G401 (cell line): Measurements from ENCODE around the gene SMIM28. TPM values are rescaled to one million over a fixed set of nuclear protein-coding genes. Genes with fewer than 3 reads are reported as not detected.
"Not testable (repeated sequence)": the region's sequence is repeated elsewhere in the genome, so short reads cannot be mapped to it uniquely, and the experiment has no call there.

Experiments
- DNase-seq: peaks from one replicate; pipeline ENCODE4 v3.0.0-alpha.2; 2015; ENCODE audit warnings: low spot score
- in situ Hi-C: cut with HindIII; loops from 2 replicates; pipeline ENCODE4 v1.10.0; 2016; ENCODE audit warnings: low sequenced_read_pairs, mixed read lengths
- total RNA-seq: library from RNA; depleted of rRNA; stranded (reverse); fragments of >200 nt; shearing (Covaris generic); gene quantifications from 2 replicates; pipeline ENCODE4 v1.2.3, GENCODE V29; 2014; rRNA removed

Gene SMIM28
- total RNA-seq, 1 experiment from 2014 or later = not detected

DNA sequence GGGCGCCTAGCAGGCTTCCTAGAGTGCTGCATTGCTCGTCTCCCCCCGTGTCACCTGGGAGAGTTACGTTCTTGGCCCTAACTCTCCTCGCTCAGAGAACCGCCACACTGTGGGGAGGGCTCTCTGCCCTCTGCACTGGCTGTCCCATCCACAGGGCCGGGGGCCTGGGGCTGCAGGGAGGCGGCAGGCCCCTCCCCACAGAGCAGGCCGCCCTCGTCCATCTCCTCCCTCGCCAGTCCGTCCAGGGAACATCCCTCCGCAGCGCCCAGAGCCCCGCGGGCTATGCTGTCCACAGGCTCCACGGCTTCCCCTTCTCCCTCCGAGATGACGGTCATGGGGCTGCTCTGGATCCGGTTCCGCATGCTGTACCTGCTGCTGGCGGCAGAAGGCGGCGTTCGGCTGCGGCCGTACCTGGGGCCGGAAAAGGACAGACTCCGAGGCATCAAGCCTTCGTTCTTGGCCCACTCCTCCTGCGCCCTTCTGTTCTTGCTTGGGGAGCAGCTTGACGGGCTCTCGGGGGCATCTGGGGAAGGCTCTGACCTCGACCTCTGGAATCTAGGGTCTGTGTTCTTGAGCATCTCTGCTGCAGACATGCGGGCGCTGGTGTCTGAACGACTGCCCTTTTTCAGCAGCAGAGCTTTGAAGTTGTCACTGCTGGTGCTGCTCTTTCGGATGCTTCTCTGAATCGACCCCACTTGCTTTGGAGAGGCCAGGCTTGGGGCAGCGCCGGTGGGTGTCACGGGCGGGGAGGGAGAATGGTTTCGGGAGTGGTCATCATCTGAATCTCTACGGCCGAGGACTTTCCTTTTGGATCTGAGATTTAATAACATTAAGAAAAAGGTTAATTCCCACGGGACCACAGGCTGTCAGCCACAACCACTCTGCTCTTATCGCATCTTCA is 46.5 kb downstream of the SMIM28 start:
- in situ Hi-C loops = no loop called here

DNA sequence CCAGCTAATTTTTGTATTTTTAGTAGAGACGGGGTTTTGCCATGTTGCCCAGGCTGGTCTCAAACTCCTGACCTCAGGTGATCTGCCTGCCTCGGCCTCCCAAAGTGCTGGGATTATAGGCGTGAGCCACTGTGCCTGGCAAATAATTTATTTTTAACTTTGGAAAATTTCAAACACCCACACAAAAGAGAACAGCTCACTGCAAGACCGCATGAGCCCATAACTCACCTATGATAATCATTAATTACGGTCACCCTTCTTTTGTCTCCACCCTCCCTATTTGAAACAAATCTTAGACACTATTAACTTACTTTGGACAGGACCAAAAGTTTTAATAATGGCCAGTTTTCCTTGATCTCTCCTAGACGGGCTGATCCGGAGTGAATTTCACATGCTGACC is 47.6 kb downstream of the SMIM28 start:
- DNase-seq, in situ Hi-C loops: not testable (repeated sequence)

More for the DNA sequence above, 46.5 kb downstream of the SMIM28 start:
- no peak for DNase-seq

DNA sequence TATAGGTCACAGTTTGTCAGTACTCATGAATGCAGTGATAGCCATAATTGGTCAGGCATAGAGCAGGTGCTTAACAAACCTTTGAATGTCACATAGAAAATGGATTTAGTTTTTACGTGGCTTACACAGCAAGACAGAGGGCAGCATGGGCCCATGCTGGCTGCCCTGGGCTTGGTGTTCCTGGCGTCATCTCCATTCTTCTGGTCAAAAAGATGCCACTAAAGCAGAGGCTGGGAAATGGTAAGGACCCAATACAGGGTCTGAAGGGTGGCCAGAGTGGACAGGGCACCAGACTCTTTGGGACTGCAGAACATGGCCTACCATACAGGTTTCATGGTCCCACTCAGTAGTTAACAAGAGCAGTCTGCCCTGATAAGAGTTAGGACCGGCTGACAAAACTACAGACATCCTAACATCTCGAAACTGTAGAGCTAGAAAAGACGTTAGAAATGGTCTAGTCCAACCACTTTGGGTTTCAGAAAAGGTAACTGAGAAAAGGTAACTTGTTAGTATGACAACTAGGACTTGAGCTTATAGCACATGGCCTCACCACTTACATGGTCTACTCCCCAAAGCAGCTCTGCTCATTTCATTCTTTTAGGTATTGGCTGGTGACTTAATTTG is 48.9 kb downstream of the SMIM28 start:
- DNase-seq = no peak
- in situ Hi-C loops = no loop called here

DNA sequence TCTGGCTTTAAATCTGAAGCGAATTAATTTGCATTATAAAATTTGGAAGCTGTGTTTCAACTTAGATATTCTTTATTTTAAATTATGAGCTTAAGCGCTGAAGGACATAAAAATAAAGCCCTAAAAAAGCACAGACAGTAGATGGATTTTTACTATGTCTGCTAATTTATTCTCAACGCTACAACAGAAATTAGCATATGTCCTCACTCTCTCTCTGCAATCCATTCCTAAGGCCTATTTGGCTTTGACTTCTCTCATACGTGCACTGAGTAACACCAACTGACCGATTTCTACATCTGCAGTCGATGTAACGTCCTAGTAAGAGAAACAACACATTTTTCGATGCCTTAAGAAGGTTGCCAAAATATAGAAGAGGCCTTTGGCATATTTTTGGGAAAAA is 50.0 kb downstream of the SMIM28 start:
- in situ Hi-C loops = no loop called here

DNA sequence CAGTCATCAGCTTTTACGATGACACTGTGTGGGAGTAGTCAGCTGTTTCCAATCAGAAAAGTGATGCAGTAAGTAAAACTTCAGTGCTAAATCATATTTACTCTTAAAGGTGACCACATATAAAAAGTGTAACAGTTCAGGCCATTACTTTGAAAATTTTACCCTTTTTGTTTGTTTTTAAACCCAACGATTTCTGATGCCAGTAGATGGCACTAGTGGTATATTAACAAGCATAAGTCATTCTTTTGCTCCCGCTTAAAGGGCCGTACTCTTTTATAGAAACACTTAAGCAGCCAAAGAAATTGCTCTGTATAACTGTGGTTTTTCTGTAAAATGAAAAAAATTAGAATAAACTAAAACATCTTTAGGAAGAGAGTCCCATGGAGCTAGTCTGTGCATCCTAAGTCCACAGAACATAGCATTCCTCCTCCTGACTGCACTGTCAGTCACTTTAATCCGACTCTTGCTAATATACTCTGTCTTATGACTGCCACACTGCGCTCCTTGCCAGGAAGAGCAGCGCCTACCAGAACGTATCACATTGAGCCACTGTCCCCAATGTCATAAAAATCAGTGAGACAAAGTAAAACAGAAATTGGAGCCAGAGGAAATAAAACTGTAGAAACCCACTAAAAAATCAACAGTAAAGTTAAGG is 51.4 kb downstream of the SMIM28 start:
- peak; percentile 88 for DNase-seq

More for the DNA sequence above, 50.0 kb downstream of the SMIM28 start:
- DNase-seq = peak; percentile 46

DNA sequence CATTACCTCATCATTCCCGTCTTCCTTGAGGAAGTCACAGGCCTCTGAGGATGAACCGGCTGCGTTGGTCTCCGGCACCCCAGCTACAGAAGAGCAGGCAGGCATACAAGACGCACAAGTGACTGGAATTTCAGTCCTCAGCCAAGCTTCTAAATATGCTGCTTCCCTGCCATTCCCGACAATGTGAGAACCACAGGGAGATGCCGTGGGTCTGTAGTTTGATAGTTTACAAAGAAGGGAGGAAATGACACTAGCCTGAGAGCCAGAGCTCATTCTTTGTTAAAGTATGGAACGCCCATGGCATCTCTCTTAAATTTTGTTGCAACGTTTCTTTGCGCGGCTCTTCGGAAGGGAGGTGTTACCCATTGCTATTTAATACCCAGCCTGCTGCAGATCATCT is 52.1 kb downstream of the SMIM28 start:
- in situ Hi-C loops = no loop called here
- peak; percentile 68 for DNase-seq

More for the DNA sequence above, 51.4 kb downstream of the SMIM28 start:
- in situ Hi-C loops = no loop called here

DNA sequence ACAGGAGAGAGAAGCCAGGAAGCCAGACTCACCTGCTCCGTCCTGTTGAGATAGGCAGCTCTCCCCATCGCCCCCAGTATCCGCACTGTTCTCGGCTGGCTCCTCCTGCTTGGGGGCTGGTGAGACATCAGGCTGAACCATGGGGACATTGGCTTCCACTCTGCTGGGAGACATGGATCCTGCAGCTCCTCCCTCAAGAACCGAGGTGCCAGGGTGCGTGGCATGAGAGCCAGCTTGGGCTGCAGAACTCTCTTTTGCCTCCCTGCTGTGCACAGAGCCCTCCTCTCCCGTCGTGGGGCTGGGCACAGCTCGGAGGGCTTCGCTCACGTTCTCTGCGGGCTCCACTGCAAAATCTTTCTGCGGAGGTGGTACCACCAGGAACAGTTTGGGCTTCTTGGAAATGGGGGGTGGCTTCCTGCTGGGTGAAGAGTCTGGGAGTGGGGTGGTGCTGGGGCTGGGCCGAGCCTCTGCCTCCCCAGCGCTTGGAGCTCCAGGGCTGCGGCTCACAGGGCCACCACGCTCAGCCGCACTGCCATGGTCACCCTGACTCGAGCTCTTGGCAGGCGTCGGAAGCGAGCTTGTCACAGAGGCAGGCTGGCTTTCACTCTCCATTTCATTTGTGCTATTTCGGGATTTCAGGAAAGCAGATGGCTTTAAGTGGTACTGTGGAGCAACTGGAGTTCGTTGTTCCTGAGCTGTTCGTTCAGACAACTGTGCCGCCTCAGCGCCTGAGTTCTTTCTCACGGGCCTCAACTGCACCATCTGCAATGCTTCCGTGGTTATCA is 52.8 kb downstream of the SMIM28 start:
- in situ Hi-C loops = no loop called here
- DNase-seq = peak; percentile 92

DNA sequence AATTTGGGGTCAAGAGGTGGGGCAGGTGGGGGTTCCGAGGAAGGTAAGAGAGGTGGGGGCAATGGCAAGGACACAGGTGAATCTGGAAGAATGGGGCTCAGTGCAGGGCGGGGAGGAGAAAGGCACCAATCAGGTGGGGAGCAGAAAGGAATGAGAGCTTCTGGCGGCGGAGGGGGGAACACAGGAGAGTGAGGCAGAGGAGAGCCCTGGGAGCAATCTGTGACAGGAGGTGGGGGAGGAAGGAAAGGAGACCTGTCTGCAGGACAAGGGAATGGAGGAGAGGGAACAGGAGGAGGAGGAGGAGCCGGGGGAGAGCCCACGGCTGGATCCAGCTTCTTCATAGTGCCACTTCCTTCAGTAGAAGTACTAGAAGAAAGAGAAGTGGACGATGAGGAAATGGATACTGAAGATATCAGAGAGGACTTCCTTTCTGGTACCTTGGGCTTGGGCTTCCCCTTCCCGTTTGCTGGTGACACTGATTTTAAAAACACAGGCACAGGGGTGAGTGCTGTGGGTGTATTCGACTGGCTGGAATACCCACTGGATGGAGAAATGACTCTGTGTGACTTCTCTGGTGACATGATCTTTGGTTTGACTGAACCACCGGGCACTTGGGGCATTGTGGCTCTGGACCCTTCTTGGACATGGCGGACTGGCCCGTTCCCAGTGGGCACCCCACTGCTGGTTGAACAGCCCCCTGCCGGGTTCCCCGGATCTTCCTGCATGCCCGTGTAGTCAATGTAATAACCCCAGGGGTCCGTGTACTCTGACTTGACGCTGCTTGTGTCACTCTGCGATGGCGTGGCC is 53.8 kb downstream of the SMIM28 start:
- DNase-seq = peak; percentile 81
- in situ Hi-C loops = no loop called here

DNA sequence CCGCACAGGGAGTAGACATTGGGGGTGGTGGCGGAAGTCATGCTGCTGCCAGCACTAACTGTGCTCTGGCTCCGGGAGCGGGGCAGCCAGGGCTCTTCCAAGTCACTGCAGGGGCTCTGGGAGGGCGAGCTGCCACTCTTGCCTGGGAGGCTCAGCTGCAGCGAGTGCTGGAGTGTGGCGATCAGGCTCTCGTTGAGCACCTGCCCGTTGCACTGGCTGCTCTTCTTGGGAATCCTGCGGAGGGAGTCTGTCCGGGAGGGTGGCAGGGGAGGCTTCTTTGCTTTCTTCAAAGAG is 54.3 kb downstream of the SMIM28 start:
- peak; percentile 86 for DNase-seq
- in situ Hi-C loops = no loop called here

Other genes starting within 250 kb of the SMIM28 start
- gene ARFGEF3, start 216.0 kb upstream of the SMIM28 start, total RNA-seq = not detected in 2 replicates
- not detected in 2 replicates for gene PBOV1, start 159.4 kb upstream of the SMIM28 start, total RNA-seq
- 18.1 and 44.1 TPM in 2 replicates for gene HEBP2, start 26.3 kb downstream of the SMIM28 start, total RNA-seq
- gene NHSL1, start 121.6 kb downstream of the SMIM28 start, total RNA-seq = 0.80 and 7.8 TPM in 2 replicates